ENCODE data around the gene MTR.

- no peak for TF ChIP-seq CTCF (IDR thresholded peaks at IDR 0.05)
- TF ChIP-seq POLR2A (IDR thresholded peaks at IDR 0.05) = no peak
Observed at GRCh38 chr1:236779312-236779711, 15.8 kb upstream of the MTR start.

Data from Peyer's patch (tissue), 4 donors.